ENCODE results near the gene SUGCT.

DNA sequence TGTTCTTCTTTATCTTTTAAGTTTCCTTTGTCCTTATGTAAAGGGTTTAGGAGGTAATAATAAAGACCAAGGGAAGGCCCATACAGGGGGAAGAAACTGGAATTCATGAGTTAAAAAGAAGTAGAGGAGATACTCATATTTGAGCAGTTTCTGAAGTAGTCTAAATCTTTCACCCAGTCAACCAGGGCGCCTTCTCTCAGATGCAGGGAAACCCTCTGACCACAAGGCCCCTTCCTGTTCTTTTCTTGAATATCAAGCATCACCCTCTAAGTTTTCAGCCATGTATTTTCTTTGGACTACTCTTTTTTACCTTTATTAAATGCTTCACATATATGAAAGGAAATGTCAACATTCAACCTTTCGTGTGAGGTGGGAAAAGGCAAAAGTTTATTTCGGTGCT lies 630.8 kb downstream of the SUGCT start:
- TF ChIP-seq POLR2AphosphoS5 (IDR thresholded peaks at IDR 0.05; ENCODE audit: low read depth, low read length) = no peak
- TF ChIP-seq POLR2A (IDR thresholded peaks at IDR 0.05; ENCODE audit: low read depth, low read length) = no peak
